NCI-H2196 (cell line): Measurements from ENCODE around the gene ATOX1.
"Not testable (repeated sequence)": the region's sequence is repeated elsewhere in the genome, so short reads cannot be mapped to it uniquely, and the experiment has no call there.

Experiments used
- DNase-seq: peaks from one replicate; lab custom pipeline; 2025; ENCODE audit not compliant: unreplicated experiment; lab: John Stamatoyannopoulos, UW

ATOX1 gene, protein sequence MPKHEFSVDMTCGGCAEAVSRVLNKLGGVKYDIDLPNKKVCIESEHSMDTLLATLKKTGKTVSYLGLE

DNA sequence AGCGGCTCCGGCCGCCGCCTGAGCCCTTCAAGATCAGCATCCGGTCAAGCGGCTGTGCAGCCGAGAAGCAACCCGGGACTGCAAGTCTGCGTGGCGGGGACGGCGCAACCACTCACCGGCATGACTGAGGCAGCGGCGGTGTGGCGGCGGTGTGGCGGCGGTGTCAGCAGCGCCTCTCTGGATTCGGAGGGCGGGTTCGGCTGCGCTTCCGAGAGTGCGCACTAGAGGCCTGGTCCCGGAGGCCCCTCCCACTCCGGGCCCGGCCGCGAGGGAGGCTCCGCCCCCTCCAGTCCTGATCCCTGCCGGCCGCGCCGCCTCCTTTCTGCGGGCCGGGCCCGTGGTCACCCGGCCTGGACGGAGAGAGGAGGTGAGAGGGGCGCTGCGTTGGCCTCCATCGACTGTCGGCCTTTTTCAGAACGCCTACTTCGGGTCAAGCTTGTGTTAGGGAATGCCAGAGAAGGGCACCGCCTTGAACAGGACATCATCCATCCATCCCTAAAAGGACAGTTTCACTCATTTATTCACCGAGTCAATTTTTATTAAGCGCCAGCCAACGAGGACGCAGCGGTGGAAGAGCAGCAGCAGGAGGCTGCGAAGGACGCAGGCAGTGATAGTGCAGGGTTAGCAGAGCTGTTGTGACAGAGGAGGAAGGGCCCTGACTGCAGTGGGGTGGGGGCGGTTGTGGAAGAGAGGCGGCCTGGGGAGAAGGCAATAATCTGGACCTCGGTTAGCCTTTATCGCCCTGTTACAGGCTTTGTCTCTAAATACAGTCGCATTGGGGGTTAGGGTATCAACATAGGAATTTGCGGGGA, at the start of gene ATOX1:
ATOX1 (minus strand) TSS at position 202 of the 812 bp plus-strand sequence; CDS start at position 122, 80 bp downstream.
- peak; percentile 91 for DNase-seq

DNA sequence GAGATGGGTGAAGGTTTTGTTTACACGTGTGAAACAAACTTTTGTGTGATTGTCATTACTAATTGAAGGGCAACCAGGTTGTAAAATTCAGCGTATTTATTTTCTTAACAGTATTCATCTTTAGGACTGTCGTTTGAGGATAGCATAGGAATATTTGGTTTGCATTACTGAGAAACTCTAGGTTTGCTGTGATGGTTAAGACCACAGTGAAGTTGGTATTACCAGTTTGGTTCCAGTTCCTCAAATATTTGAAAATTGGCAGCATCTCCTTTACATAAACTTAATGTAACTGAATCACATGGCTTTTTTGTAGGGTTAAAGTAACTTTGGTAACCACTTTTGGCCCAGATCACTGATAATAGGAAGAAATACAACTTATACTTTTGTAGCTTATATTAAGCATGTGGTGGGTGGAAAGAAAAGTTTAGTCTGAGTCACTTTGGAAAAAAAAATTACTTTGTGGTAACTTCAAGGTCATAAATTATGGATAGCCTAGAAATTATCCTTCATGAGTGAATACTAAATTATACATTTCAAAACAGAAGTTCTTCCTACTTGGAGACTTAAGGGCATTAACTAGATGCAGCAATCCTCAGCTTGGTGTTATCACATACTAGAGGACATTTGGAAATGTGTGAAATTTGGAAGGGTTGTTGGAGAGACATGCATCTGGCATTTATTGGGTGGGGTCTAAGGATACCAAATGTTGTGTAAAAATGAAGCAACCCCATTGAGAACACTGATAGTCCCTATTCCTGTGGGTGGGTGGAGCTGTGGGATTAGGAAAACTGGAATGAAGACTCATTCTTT, 47.2 kb upstream of the ATOX1 start:
- no peak for DNase-seq

DNA sequence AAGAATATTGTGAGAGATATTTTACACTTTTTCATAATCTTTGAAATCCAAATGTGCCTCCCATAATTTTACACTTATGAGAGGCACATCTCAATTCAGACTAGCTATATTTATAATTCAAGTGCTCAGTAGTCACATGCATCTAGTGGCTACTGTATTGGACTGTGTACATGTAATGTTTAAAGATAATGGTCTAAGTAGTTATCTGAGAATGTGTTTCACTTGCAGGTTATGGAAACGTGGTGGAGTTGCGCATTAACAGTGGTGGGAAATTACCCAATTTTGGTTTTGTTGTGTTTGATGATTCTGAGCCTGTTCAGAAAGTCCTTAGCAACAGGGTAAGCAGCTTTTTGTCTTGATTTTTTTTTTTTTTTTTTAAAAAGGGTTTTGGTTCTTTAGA, 42.1 kb upstream of the ATOX1 start:
- no peak for DNase-seq

DNA sequence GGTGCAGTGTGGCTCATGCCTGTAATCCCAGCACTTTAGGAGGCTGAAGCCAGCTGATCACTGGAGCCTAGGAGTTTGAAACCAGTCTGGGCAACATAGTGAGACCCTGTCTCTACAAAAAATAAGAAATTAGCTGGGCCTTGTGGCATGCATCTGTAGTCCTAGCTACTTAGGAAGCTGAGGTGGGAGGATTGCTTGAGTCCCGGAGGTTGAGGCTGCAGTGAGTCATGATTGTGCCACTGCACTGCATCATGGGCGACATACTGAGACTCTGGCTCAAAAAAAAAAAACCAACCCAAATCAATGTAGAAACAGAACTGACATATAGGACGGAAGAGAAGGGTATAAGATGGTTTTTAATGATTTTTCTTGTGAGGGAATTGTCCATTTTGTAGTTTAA, 41.0 kb upstream of the ATOX1 start:
- DNase-seq, result no peak

DNA sequence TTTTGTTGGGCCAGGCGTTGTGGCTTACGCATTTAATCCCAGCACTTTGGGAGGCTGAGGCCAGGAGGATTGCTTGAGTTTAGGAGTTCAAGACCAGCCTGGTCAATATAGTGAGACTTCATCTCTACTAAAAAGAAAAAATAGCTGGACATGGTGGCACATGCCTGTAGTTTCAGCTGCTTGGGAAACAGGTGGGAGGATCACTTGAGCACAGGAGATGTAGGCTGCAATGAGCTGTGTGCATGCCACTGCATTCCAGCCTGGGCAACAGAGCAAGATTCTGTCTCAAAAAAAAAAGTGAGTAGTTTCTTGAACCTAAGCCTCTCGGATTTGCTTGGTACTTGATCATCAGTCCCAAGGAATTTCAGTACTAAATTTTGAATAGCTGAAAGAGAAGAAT, 40.2 kb upstream of the ATOX1 start:
- DNase-seq, result no peak

DNA sequence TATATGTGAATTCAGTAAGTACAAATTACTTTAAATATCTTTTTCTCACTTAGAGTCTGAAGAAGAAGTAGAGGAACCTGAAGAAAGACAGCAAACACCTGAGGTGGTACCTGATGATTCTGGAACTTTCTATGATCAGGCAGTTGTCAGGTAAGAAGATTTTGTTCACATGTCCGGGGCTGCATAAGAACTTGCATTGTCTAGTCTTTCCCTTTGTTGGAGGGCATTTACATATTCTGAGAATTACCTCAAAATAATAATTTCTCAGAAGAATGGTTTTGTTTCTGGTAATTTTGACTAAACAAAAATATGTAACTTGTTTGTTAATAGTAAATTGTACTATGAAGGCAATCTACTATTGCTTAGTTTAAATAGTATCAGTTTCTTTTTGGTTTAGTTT, 37.0 kb upstream of the ATOX1 start:
- no peak for DNase-seq

DNA sequence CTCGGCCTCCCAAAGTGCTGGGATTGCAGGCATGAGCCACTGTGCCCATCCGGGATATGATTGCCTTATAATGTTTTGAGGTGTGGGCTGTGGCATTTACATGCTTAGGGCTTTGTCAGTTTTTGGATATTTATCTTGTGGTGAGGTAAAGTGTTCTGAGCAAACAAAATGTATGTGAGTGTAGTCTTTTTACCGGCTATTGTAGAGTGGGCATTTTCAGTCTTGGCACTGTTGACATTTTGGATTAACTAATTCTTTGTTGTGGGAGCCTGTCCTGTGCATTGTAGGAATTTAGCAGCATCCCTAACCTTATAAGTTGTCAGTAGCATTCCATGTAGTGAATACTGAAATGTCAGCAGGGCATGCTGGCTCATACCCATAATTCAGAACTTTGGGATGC, 34.9 kb upstream of the ATOX1 start:
- no peak for DNase-seq

DNA sequence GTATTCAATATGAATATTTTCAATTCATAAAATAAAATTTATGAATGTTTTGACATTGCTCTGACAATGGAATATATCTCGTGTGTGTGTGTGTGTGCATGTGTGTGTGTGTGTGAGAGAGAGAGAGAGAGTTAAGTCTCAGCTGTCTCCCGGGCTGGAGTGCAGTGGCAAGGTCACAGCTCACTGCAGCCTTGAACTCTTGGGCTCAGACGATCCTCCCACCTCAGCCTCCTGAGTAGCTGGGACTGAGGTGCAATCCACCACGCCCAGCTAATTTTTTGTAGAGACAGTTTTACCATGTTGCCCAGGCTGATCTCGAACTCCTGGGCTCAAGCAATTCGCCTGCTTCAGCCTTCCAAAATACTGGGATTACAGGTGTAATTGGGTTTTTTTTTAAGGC, 29.4 kb upstream of the ATOX1 start:
- DNase-seq, result no peak

DNA sequence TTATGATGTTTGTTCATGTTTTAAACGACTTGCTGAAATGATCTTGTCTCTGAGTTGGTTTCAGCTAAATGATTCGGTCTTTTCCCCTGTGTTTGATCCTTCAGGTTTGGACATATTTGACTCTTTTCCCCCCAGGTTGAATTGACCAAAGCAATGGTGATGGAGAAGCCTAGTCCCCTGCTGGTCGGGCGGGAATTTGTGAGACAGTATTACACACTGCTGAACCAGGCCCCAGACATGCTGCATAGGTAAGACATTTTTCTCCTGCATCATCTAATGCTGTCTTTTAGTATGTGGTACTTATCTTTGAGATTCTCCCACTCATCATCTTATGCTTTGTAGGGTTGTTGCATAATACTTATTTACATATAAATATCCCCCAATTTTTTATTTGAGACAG, 28.0 kb upstream of the ATOX1 start:
- no peak for DNase-seq

DNA sequence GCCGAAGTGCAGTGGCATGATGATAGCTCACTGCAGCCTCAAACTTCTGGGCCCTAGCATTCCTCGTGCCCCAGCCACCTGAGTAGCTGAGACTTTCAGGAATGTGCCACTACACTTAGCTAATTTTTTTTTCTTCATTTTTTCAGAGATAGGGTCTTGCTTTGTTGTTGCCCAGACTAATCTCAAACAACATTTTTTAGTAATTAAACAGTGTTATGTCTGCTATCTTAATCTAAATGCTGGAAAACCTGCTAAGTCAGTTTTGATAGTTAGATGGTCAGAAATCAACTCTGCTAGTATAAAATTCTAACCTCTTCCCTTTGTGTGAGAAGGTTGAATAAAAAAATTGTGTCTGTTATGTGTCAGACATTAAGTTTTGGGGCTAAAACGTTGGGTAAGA, 25.7 kb upstream of the ATOX1 start:
- no peak for DNase-seq

DNA sequence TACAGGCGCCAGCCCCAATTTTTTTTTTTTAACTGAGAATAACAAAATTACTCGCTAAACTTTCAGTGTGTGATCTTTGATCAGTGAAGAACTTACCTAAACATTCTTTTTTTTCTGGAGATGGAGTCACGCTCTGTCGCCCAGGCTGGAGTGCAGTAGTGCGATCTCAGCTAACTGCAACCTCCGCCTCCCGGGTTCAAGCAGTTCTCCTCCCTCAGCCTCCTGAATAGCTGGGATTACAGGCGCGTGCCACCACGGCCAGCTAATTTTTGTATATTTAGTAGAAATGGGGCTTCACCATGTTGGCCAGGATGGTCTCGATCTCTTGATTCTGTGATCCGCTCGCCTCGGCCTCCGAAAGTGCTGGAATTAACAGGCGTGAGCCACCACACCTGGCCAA, 25.2 kb upstream of the ATOX1 start:
- DNase-seq, result not testable (repeated sequence)

DNA sequence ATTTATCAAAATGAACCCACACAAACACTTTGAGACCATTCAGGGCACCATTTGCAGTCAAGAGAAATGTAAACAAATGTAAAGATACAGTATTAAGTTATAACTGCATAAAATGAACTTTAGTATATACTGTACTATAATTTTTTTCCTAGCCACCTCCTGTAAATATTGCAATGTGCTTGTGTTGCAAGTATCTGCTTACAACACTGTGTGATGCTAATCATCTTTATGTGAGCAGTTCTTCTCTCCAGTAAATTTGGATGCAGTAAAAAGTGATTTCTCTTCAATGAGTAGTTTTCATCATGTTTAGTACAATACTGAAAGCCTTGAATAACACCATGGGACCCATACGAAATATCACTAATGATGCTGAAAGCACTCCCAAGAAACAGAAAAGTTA, 22.8 kb upstream of the ATOX1 start:
- DNase-seq, result no peak

DNA sequence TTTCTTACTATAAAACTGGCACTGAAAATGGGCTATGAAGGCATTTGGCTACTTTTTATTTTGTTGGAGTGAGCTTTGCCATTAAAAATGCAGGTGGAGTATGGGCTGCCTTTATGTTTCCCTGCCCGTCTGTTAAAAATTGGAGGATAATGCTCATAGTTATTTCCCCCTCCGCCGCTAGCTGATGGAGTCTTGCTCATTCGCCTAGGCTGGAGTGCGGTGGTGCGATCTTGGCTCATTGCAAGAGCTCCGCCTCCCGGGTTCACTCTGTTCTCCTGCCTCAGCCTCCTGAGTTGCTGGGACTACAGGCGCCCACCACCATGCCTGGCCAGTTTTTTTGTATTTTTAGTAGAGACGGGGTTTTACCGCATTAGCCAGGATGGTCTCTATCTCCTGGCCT, 21.9 kb upstream of the ATOX1 start:
- DNase-seq, result no peak

DNA sequence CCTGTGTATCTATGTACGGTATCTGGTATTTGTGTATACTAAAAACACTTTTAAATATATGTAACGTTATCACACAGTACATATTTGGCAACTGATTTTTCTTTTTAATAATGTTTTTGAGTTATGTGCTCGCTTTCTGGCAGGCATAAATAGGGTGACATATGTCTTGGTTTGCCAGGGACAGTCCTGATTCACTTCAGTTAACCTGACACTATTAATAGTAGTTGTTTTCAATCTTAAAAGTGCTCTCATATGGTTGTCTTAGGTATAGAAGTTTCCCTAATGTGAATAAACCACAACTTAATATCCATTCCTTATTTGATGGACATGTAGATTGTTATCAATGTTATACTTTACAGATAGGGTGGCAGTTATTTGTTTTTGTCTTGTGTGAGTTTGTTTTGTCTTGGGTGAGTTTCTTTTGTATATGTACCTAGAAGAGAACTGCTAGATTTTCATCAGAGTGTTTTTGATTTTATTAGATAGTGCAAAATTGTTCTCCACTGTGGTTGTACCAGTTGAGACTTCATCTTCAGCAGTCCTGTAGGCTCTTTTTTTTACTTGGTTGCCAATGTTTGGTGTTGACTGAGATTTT, 21.2 kb upstream of the ATOX1 start:
- DNase-seq, result no peak

DNA sequence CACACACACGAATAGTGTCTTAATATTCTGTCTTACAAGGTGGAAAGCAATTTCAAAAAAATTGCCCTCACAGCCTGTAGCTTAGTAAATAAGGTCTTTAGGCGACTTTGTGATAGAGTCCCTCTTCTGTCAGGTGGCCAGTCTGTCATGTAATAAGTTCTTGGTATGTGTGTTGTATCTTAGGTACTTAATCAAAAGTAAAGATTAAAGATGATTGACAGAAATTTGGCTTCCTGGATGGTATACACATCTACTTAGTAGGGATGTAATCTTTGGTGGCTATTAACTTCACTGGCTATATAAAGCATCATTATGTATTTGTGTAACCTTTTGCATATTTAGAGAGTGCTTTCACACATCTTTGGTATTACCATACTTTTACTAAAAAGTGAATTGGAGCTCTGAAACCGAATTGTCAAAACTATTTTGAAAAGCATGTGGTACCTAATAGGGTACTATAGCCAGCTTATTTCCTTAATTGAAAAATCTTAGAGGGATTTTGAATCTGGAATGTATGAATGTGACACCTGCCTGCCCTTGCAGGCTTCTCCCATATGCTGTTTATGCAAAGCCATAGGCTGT, 16.7 kb upstream of the ATOX1 start:
- DNase-seq, result no peak

DNA sequence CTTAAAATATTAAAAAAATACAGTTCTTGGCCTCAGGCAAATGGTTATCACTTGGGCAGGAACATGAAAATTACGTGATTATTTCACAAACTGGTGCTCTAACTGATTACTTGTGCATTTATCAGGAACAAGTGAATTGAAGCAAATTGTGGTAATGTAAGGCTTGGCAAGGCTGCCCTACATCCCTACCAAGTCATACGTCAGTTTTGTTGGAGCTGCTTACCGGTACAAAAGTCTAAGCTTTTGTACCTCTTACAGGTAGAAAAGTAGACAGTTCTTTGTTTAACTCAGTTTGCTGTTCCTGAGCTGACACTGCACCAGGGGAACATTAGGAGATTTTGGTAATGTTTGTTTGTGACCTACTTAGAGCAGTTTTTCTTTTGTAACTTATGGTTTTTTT, 15.5 kb upstream of the ATOX1 start:
- no peak for DNase-seq

DNA sequence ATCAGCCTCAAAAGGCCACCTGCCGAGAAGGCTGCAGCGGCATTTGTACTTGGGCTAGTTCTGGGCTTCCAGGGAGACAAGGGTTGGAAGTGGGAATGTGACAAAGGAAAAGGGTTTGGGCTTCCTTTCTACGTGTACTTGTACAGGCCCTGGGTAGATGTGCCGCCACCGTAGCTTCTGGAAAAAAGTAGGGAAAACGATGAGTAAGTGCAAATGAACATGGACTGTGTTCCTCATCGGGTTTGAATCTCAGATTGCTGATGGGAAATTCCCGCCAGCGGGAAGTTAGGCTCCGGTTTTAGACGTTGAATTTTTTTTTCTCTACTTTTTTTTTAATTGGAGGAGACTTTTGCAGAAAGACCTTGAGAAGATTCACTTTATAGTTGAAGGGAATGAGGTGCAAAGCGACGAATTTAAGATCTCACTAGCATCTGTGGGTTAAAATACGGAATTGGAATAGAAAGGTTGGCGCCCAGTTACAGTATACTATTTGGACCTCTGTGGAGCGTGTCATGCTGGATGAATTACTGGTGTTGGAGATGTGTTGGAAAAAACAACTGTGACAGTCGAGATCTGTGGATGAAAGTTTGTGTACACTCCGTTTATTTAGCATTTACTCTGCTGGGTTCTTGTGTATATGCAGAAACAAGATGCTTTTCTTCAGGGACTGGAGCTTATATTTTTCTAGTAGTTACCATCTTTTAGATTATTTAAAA, 14.6 kb upstream of the ATOX1 start:
- DNase-seq, result no peak

DNA sequence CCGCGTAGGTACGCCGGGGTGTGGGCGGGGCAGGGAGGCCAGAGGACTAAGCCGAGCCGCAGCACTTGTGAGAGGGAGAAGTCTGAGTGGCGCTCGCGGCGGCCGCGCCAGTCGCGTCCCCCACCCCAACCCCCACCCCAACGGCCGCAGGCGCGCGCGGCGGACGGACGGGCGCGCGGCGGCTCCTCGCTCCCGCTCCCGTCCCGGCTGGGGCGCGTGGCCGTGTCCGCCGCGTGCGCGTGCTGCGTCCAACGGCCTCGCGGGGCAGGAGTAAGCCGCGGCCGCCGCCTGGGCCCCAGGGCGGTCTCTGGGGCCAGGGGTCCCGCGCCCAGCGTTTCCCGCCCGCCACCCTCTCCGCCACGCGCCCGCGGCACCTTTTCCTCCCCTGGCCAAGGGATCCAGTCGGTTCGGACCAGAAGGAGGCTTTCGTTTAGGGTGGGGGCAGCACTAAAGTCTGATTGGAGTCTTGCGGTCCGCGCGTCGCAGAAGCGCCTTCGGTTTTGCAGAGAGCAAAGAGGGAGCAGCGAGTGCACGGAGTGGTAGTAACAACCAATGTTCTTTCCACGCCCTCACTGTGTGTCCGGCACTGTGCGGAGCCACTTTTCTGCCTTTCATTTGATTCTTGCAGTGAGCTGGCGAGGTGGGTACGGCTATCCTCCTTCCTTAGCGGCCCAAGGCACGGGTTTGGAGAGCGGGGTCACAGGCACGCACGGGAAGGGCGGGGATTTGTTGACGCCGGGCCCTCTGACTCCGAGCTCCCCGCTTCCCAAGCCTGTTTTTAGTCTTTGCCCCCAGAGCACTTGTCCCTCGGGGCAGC, 13.8 kb upstream of the ATOX1 start:
- peak; percentile 92 for DNase-seq

DNA sequence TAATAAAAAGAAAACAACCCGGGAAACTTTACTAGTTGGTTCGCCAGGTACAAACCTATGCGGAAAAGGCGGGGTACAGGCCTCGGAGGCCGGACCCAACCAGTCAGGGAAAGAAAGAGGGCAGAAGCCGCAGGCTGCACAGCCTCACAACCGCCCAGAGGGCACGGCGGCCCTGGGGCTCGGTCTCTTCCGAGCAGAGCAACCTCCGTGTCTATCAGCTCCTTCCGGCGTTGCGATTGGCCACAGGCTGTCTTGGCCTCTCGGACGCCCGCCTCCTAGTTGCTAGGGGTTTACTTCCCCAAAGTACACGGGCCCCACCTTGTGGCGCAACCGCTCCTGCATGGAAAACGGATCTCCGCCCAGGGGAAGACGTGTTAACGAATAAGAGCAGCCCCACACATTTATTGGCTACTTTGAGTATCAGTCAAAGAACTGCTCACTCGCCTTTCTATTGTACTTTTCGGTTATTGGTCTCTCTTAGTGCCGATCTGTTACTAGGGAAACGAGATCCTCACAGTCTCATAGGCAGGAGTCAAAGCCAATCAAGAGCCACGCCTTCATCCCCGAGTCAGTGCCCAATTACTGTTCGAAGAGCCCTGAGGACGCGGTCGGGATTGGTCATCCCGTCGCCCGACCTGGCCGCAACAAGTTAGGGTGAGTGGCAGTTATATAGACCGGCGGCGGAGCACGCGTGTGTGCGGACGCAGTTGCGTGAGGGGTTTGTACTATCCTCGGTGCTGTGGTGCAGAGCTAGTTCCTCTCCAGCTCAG, 13.0 kb upstream of the ATOX1 start, which contains the start of gene G3BP1:
G3BP1 (plus strand) TSS at position 696 of the 770 bp plus-strand sequence. CDS start 14,667 bp downstream, outside the sequence.
- peak; percentile 99 for DNase-seq
